ENCODE data around the gene CARMIL3.

CARMIL3 gene

DNA sequence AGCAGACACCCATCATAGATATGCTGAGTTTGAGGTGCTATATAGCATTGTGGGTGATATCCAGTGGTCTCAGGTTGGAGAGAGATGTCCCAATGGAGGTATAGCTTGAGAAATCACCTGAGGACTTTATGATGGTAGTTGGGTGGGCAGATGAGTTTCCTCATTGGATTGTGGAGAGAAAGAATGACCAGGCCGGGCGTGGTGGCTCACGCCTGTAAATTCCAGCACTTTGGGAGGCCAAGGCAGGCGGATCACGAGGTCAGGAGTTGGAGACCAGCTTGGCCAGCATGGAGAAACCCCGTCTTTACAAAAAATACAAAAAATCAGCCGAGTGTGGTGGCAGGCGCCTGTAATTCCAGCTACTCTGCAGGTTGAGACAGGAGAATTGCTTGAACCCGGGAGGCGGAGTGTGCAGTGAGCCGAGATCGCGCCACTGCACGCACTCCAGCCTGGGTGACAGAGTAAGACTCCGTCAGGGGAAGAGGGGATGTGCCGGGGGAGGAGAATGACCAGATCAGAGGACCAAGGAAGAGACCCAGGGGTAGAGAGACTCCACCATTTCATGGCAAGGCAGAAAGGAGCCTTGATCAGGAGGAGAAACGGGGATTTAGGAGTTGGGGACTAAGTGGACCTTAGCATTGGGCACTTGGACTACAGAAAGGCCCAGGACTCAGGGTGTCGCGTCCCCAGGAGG is 41.5 kb downstream of the CARMIL3 start:
- Histone ChIP-seq H3K36me3 (ENCODE audit: control insufficient read depth in 5 of 5, insufficient read depth in 5 of 5, low read length in 5 of 5) (peaks cover 0 to 5% (median 3%) of the 10 kb centered on the region in 5 donors), H3K9ac (ENCODE audit: low read length in 5 of 5) (peak overlapping the region in 2 of 5 donors; percentile 6 to 79), H3K27me3 (ENCODE audit: control insufficient read depth in 5 of 5, insufficient read depth in 4 of 5, low read length in 5 of 5) (no peaks in the 10 kb centered on the region), H3K9me3 (ENCODE audit: control insufficient read depth in 5 of 5, low read length in 5 of 5) (no peaks in the 10 kb centered on the region), H3K27ac (ENCODE audit: low read depth, low read length) (peak overlapping the region; percentile 85), H3K4me1 (ENCODE audit: control insufficient read depth in 5 of 5, insufficient read depth in 5 of 5, low read length in 5 of 5) (peaks cover 12 to 50% (median 31%) of the 10 kb centered on the region in 5 donors), H3K4me3 (ENCODE audit: low read depth in 1 of 5, low read length in 5 of 5) (peak overlapping the region; percentile 25 to 89 (median 79))

DNA sequence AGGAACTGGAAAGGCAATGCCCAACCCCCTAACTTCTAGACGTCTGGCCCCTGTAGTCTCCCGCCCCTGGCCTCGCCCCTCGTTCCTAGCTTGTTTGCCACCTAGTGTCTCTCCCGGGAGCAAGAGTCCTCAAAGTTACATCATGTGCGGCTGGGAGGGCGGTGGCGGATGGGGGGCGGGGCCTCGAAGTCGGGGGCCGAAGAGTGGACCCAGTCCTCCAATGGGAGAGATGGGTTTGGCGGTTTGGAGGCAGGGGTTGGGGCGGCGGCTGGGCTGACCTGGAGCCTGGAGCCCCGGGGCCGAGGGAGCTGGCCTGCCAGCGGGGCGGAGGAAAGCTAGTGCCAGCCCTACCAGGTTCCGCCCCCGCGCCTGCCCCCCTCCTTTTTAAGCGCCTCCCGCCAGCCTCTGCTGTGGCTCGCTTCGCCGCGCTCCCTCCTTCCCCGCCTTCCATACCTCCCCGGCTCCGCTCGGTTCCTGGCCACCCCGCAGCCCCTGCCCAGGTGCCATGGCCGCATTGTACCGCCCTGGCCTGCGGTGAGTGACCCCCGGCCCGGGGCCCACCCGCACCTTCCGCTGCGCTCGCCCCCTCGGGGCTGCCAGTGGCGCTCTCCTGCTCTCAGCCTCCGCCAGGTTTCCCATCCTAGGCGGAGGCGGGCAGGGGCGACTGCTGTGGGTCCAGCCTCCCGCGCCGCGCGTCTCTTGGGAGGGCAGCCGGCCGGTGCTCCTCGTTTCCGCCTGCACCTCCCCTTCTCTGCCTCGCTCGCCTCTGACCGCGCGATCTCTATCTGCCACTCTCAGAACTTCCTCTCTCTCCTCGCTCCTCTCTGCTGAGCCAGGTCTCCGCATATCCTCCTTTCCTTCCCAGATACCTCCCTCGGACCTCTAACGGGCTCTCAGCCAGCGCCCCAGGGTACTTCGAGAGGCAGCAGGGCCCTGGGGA is 42.4 kb downstream of the CARMIL3 start, which contains the start of gene PCK2:
Gene PCK2 (plus strand): TSS at position 411 of the 940 bp plus-strand sequence. CDS start 95 bp downstream, at position 506.
- H3K9ac ChIP-seq (ENCODE audit: low read length in 5 of 5): peak within 1 kb of the TSS; percentile 63 to 84 (median 82)
- peak within 1 kb of the TSS; percentile 85 for H3K27ac ChIP-seq (ENCODE audit: low read depth, low read length)
- H3K27me3 ChIP-seq (ENCODE audit: control insufficient read depth in 5 of 5, insufficient read depth in 4 of 5, low read length in 5 of 5): no peaks in the 10 kb centered on the region
- H3K4me3 ChIP-seq (ENCODE audit: low read depth in 1 of 5, low read length in 5 of 5): peak within 1 kb of the TSS; percentile 78 to 89 (median 83)
- H3K36me3 ChIP-seq (ENCODE audit: control insufficient read depth in 5 of 5, insufficient read depth in 5 of 5, low read length in 5 of 5): peaks cover 0 to 13% (median 7%) of the 10 kb centered on the region in 5 donors
- no peaks in the 10 kb centered on the region for H3K9me3 ChIP-seq (ENCODE audit: control insufficient read depth in 5 of 5, low read length in 5 of 5)
- peaks cover 12 to 58% (median 37%) of the 10 kb centered on the region in 5 donors for H3K4me1 ChIP-seq (ENCODE audit: control insufficient read depth in 5 of 5, insufficient read depth in 5 of 5, low read length in 5 of 5)

DNA sequence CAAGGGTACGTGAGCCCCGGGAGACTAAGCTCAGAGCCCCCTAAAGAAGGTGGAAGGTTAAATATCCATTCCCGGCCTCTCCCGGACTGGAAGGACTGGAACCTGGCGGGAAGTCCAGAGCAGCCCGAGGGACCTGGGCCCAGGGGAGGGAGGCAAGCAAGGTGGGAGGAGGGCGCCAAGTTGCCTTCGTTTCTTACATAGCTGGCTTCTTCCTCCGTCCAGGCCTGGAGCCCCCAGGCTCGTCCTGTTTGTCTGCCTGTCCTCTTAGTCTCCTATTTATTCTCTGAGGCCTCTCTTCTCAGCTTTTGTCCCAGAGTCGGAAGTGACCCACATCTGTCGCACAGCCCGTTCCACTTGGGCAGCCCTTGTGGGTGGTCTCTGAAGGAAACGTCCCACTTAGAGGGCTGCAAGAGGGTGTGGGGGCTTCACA is 43.0 kb downstream of the CARMIL3 start:
- H3K9ac ChIP-seq (ENCODE audit: low read length in 5 of 5): peak overlapping the region; percentile 63 to 84 (median 82)
- peak overlapping the region; percentile 78 to 89 (median 83) for H3K4me3 ChIP-seq (ENCODE audit: low read depth in 1 of 5, low read length in 5 of 5)
- H3K9me3 ChIP-seq (ENCODE audit: control insufficient read depth in 5 of 5, low read length in 5 of 5): no peaks in the 10 kb centered on the region
- H3K36me3 ChIP-seq (ENCODE audit: control insufficient read depth in 5 of 5, insufficient read depth in 5 of 5, low read length in 5 of 5): peaks cover 0 to 20% (median 13%) of the 10 kb centered on the region in 5 donors
- no peaks in the 10 kb centered on the region for H3K27me3 ChIP-seq (ENCODE audit: control insufficient read depth in 5 of 5, insufficient read depth in 4 of 5, low read length in 5 of 5)
- H3K4me1 ChIP-seq (ENCODE audit: control insufficient read depth in 5 of 5, insufficient read depth in 5 of 5, low read length in 5 of 5): peaks cover 12 to 63% (median 38%) of the 10 kb centered on the region in 5 donors
- H3K27ac ChIP-seq (ENCODE audit: low read depth, low read length): peak overlapping the region; percentile 85

DNA sequence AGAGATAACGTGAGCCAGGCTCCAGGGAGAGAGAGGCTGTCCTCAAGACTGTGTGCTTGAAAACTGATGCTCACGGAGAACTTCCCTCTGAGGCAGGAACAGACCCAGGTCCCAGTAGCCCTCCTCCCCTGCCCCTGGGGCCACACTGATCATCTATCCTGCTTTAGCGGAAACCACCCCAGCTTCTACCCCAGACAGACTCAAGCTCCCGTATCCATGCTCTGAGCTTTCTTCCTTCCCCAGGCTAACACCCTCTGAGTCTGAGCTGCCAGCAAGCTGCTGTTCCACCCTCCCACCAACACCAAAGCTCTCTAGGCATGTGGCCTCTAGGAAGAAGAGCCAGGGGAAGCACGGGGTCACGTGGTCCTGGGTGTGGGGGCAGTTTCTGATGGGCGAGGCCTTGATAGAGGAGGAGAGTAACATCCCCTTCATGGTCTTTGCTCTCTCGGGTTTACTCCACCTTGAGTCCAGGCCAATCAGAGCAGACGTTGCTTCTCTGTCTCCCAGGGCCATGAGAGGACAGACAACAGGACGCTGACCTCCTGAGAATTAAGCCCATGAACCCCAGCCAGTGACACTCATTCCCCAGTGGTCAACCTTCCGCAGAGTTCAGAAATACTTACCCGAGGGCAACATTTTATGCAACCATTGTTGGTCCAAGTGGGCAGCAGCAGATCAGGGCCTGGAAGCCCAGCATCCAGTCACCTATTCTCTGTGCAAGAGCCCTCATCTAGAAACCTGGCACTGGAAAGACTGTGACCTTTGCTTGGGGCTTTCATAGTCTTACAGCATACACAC is 43.7 kb downstream of the CARMIL3 start:
- no peaks in the 10 kb centered on the region for H3K9me3 ChIP-seq (ENCODE audit: control insufficient read depth in 5 of 5, low read length in 5 of 5)
- H3K36me3 ChIP-seq (ENCODE audit: control insufficient read depth in 5 of 5, insufficient read depth in 5 of 5, low read length in 5 of 5): peaks cover 0 to 26% (median 17%) of the 10 kb centered on the region in 5 donors
- peaks cover 12 to 63% (median 38%) of the 10 kb centered on the region in 5 donors for H3K4me1 ChIP-seq (ENCODE audit: control insufficient read depth in 5 of 5, insufficient read depth in 5 of 5, low read length in 5 of 5)
- H3K27me3 ChIP-seq (ENCODE audit: control insufficient read depth in 5 of 5, insufficient read depth in 4 of 5, low read length in 5 of 5): no peaks in the 10 kb centered on the region
- H3K9ac ChIP-seq (ENCODE audit: low read length in 5 of 5): peak overlapping the region; percentile 63 to 84 (median 82)
- H3K27ac ChIP-seq (ENCODE audit: low read depth, low read length): peak overlapping the region; percentile 85
- H3K4me3 ChIP-seq (ENCODE audit: low read depth in 1 of 5, low read length in 5 of 5): peak overlapping the region; percentile 78 to 89 (median 83)

DNA sequence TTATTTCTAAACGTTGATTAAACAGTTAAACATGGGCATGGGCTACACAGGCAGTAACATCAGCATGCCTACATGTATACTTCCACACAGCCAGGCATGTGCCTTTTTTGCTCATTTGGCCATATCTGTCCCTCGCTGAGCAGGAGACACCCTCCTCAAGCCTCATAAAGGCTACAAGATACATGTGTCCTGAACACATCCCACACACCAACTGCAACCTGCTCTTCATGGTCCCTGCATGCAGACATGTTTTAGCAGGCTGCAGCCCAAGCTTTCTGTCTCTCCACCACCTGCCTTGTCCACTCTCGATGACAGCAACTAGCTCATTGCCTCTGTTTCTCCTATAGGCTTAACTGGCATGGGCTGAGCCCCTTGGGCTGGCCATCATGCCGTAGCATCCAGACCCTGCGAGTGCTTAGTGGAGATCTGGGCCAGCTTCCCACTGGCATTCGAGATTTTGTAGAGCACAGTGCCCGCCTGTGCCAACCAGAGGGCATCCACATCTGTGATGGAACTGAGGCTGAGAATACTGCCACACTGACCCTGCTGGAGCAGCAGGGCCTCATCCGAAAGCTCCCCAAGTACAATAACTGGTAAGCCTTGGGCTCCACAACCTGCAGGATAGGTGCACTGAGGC is 44.9 kb downstream of the CARMIL3 start:
- Histone ChIP-seq H3K27me3 (ENCODE audit: control insufficient read depth in 5 of 5, insufficient read depth in 4 of 5, low read length in 5 of 5) (no peaks in the 10 kb centered on the region), H3K36me3 (ENCODE audit: control insufficient read depth in 5 of 5, insufficient read depth in 5 of 5, low read length in 5 of 5) (peaks cover 0 to 34% (median 20%) of the 10 kb centered on the region in 5 donors), H3K27ac (ENCODE audit: low read depth, low read length) (no peak overlapping the region), H3K9ac (ENCODE audit: low read length in 5 of 5) (no peak overlapping the region), H3K4me3 (ENCODE audit: low read depth in 1 of 5, low read length in 5 of 5) (no peak overlapping the region), H3K9me3 (ENCODE audit: control insufficient read depth in 5 of 5, low read length in 5 of 5) (no peaks in the 10 kb centered on the region), H3K4me1 (ENCODE audit: control insufficient read depth in 5 of 5, insufficient read depth in 5 of 5, low read length in 5 of 5) (peaks cover 12 to 63% (median 39%) of the 10 kb centered on the region in 5 donors)

DNA sequence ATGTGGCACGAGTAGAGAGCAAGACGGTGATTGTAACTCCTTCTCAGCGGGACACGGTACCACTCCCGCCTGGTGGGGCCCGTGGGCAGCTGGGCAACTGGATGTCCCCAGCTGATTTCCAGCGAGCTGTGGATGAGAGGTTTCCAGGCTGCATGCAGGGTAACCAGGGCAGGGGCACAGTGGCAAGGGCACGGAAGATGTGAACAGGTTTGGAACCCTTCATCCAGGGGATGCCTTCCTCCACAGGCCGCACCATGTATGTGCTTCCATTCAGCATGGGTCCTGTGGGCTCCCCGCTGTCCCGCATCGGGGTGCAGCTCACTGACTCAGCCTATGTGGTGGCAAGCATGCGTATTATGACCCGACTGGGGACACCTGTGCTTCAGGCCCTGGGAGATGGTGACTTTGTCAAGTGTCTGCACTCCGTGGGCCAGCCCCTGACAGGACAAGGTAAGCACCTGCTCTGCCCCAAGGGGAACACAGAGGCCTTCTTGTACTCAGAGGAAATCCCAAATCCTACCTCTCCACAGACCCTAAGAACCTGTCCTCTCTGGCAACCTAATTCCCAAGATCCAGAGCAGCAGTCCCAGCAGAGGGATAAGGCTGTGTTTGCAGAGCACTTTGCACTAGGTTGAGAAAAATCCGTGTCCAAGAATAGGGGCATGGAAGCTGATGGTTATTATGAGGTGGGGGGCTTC is 46.6 kb downstream of the CARMIL3 start:
- Histone ChIP-seq H3K27me3 (ENCODE audit: control insufficient read depth in 5 of 5, insufficient read depth in 4 of 5, low read length in 5 of 5) (no peaks in the 10 kb centered on the region), H3K9me3 (ENCODE audit: control insufficient read depth in 5 of 5, low read length in 5 of 5) (no peaks in the 10 kb centered on the region), H3K4me1 (ENCODE audit: control insufficient read depth in 5 of 5, insufficient read depth in 5 of 5, low read length in 5 of 5) (peaks cover 8 to 53% (median 43%) of the 10 kb centered on the region in 5 donors), H3K36me3 (ENCODE audit: control insufficient read depth in 5 of 5, insufficient read depth in 5 of 5, low read length in 5 of 5) (peaks cover 0 to 46% (median 28%) of the 10 kb centered on the region in 5 donors), H3K4me3 (ENCODE audit: low read depth in 1 of 5, low read length in 5 of 5) (no peak overlapping the region), H3K9ac (ENCODE audit: low read length in 5 of 5) (no peak overlapping the region), H3K27ac (ENCODE audit: low read depth, low read length) (no peak overlapping the region)

DNA sequence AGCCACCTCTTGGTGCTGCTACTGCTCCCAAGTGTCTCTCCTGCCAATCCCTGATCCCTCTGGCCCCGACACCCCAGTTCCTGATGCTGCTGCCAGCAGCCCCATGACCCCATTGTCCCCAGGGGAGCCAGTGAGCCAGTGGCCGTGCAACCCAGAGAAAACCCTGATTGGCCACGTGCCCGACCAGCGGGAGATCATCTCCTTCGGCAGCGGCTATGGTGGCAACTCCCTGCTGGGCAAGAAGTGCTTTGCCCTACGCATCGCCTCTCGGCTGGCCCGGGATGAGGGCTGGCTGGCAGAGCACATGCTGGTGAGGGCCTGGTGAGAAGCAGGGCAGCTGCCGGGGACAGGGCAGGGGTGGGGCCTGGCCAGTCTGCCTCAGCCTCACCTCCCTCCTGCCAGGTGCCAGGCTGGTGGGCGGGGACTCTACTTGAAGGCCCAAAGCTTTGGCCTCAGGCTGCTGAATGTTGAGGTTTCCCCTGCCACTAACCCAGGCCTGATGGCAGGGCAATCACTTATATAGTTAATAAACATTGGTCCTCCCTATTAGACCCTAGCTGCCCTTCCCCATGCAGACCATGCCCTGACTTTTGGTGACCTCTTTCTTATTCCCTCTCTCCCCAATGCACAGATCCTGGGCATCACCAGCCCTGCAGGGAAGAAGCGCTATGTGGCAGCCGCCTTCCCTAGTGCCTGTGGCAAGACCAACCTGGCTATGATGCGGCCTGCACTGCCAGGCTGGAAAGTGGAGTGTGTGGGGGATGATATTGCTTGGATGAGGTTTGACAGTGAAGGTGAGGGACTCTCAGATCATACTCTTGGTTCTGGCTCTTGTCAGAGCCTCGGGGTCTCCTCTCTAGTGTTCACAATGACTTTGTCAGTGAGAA is 47.4 kb downstream of the CARMIL3 start:
- H3K36me3 ChIP-seq (ENCODE audit: control insufficient read depth in 5 of 5, insufficient read depth in 5 of 5, low read length in 5 of 5): peaks cover 0 to 54% (median 34%) of the 10 kb centered on the region in 5 donors
- peaks cover 8 to 45% (median 37%) of the 10 kb centered on the region in 5 donors for H3K4me1 ChIP-seq (ENCODE audit: control insufficient read depth in 5 of 5, insufficient read depth in 5 of 5, low read length in 5 of 5)
- no peaks in the 10 kb centered on the region for H3K27me3 ChIP-seq (ENCODE audit: control insufficient read depth in 5 of 5, insufficient read depth in 4 of 5, low read length in 5 of 5)
- H3K4me3 ChIP-seq (ENCODE audit: low read depth in 1 of 5, low read length in 5 of 5): no peak overlapping the region
- H3K9me3 ChIP-seq (ENCODE audit: control insufficient read depth in 5 of 5, low read length in 5 of 5): no peaks in the 10 kb centered on the region
- no peak overlapping the region for H3K9ac ChIP-seq (ENCODE audit: low read length in 5 of 5)
- H3K27ac ChIP-seq (ENCODE audit: low read depth, low read length): no peak overlapping the region

DNA sequence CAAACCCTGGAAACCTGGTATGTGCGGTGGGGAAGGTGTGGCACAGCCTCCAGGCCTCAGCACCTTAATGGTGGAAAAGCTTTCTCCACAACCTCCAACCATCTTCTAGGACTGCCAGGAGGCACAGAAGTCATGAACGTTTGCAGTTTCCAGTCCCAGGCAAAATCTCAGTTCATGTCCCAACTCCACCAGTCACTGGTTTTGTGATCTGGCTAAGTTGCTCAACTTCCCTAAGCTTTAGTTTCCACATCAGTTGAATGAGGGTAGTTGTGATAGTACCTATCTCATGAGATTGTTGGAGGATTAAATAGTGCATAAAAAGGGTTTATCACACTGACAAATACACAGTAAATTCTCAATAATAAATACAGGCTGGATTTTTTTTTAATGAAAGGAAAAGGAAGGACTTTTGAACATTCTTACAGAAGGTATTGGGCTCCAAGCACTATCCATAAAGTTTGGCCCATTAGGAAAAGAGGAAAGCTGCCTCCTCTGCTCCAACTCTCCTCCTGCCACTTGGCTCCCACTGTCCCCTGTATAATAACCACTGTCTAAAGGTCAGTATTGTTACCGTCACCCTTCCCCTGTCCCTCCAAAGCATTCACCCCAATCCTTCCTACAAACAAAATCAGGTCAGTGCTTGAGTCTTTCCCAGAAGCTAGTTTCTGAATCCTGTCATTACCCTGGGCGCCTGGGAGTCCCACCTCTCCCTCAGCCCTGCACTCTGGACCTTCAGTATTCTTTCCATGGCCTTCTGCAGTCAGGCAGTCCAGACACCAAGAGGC is 48.6 kb downstream of the CARMIL3 start:
- no peak overlapping the region for H3K4me3 ChIP-seq (ENCODE audit: low read depth in 1 of 5, low read length in 5 of 5)
- no peak overlapping the region for H3K27ac ChIP-seq (ENCODE audit: low read depth, low read length)
- H3K4me1 ChIP-seq (ENCODE audit: control insufficient read depth in 5 of 5, insufficient read depth in 5 of 5, low read length in 5 of 5): peaks cover 2 to 33% (median 25%) of the 10 kb centered on the region in 5 donors
- no peak overlapping the region for H3K9ac ChIP-seq (ENCODE audit: low read length in 5 of 5)
- H3K9me3 ChIP-seq (ENCODE audit: control insufficient read depth in 5 of 5, low read length in 5 of 5): no peaks in the 10 kb centered on the region
- H3K27me3 ChIP-seq (ENCODE audit: control insufficient read depth in 5 of 5, insufficient read depth in 4 of 5, low read length in 5 of 5): no peaks in the 10 kb centered on the region
- peaks cover 0 to 59% (median 34%) of the 10 kb centered on the region in 5 donors for H3K36me3 ChIP-seq (ENCODE audit: control insufficient read depth in 5 of 5, insufficient read depth in 5 of 5, low read length in 5 of 5)
